GM23248 (cell line): ENCODE measurements around the gene ZNF226.
"Not testable (repeated sequence)": the region's sequence is repeated elsewhere in the genome, so short reads cannot be mapped to it uniquely, and the experiment has no call there.

Experiments used
- EZH2 ChIP-seq: fragments of 200-600 bp; sonication (generic); IDR thresholded peaks from 2 replicates; pipeline ENCODE4 v1.6.1; 2018; ENCODE audit warnings: antibody characterized with exemption, mild to moderate bottlenecking; ENCODE audit not compliant: insufficient read depth, poor library complexity, severe bottlenecking
- EZH2phosphoT487 ChIP-seq: fragments of 200-600 bp; sonication (generic); IDR thresholded peaks from 2 replicates; pipeline ENCODE4 v1.6.1; 2018; ENCODE audit warnings: antibody characterized with exemption, moderate library complexity, mild to moderate bottlenecking, low read depth; ENCODE audit not compliant: insufficient read depth

GRCh38 chr19:44219926-44220325 lies 55.0 kb downstream of the ZNF226 start:
- TF ChIP-seq EZH2phosphoT487, EZH2: not testable (repeated sequence)
